ENCODE results near the gene SCAPER. TPM values are rescaled to one million over a fixed set of nuclear protein-coding genes. Genes with fewer than 3 reads are reported as not detected.
"Not testable (repeated sequence)": the region's sequence is repeated elsewhere in the genome, so short reads cannot be mapped to it uniquely, and the experiment has no call there.

SCAPER gene
- total RNA-seq, 1 experiment from 2014 or later = 6.3 TPM

DNA sequence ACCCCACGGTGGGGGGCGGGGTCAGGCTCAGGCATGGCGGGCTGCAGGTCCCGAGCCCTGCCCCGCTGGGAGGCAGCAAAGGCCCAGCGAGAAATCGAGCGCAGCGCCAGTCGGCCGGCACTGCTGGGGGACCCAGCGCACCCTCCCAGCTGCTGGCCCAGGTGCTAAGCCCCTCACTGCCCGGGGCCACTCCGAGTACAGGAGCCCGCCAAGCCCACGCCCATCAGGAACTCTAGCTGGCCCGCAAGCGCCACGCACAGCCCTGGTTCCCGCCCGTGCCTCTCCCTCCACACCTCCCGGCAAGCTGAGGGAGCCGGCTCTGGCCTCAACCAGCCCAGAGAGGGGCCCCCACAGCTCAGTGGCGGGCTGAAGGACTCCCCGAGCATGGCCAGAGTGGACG is 29.2 kb downstream of the SCAPER start:
- H3K79me2 ChIP-seq (ENCODE audit: low read length) = no peaks in the 10 kb centered on the region
- H3K27me3 ChIP-seq (ENCODE audit: low read length) = no peaks in the 10 kb centered on the region
- H3K4me3 ChIP-seq (ENCODE audit: low read length) = no peak overlapping the region
- no peaks in the 10 kb centered on the region for H3K9me2 ChIP-seq (replicated peaks; ENCODE audit: insufficient read depth, low read length)
- H4K20me1 ChIP-seq (ENCODE audit: insufficient read depth, low read depth, low read length) = no peaks in the 10 kb centered on the region
- no peaks in the 10 kb centered on the region for H3K4me1 ChIP-seq (ENCODE audit: low read length)
- H3K36me3 ChIP-seq (ENCODE audit: insufficient read depth, low read length) = no peaks in the 10 kb centered on the region
- H3K9me3 ChIP-seq (ENCODE audit: low read length) = no peaks in the 10 kb centered on the region
- no peak overlapping the region for H3K4me2 ChIP-seq (ENCODE audit: low read depth, low read length, poor library complexity, severe bottlenecking)
- no peak overlapping the region for H2AFZ ChIP-seq (ENCODE audit: low read length)
- H3K9ac ChIP-seq (ENCODE audit: low read length) = no peak overlapping the region
- no peak overlapping the region for H3K27ac ChIP-seq (ENCODE audit: low read length)
- no peak for DNase-seq

GRCh38 chr15:76873066-76873465 is 32.1 kb downstream of the SCAPER start:
- H3K4me1 ChIP-seq (ENCODE audit: low read length); H3K27me3 ChIP-seq (ENCODE audit: low read length); H3K4me2 ChIP-seq (ENCODE audit: low read depth, low read length, poor library complexity, severe bottlenecking); H3K79me2 ChIP-seq (ENCODE audit: low read length); H2AFZ ChIP-seq (ENCODE audit: low read length); H3K9ac ChIP-seq (ENCODE audit: low read length); H3K36me3 ChIP-seq (ENCODE audit: insufficient read depth, low read length); H3K27ac ChIP-seq (ENCODE audit: low read length); H4K20me1 ChIP-seq (ENCODE audit: insufficient read depth, low read depth, low read length); H3K9me2 ChIP-seq (replicated peaks; ENCODE audit: insufficient read depth, low read length); DNase-seq; H3K9me3 ChIP-seq (ENCODE audit: low read length); H3K4me3 ChIP-seq (ENCODE audit: low read length): not testable (repeated sequence)

DNA sequence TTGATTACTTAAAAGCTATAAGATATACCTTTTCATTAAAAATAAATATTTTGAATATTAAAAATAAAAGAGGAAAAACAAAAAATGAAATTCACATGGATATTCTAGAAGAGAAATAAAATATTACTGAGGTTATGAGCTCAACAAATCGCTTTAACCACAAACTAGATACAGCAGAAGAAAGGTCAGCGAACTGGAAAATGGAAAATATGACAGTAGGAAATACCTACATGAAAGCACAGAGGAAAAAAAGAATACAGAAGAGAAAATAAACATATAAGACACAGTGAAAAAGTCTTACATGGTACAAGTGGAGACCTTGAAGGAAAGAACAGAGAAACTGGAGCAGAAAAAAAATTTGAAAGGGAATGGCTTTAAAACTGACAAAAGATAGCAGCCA is 33.2 kb downstream of the SCAPER start:
- Histone ChIP-seq H3K27ac (ENCODE audit: low read length) (no peak overlapping the region), H3K4me1 (ENCODE audit: low read length) (no peaks in the 10 kb centered on the region), H3K9me2 (replicated peaks; ENCODE audit: insufficient read depth, low read length) (no peaks in the 10 kb centered on the region), H3K9ac (ENCODE audit: low read length) (no peak overlapping the region), H3K79me2 (ENCODE audit: low read length) (no peaks in the 10 kb centered on the region), H3K27me3 (ENCODE audit: low read length) (no peaks in the 10 kb centered on the region), H2AFZ (ENCODE audit: low read length) (no peak overlapping the region), H3K4me3 (ENCODE audit: low read length) (no peak overlapping the region), H3K36me3 (ENCODE audit: insufficient read depth, low read length) (no peaks in the 10 kb centered on the region), H3K9me3 (ENCODE audit: low read length) (no peaks in the 10 kb centered on the region), H3K4me2 (ENCODE audit: low read depth, low read length, poor library complexity, severe bottlenecking) (no peak overlapping the region), H4K20me1 (ENCODE audit: insufficient read depth, low read depth, low read length) (0 out of 2 replicates have a peak, but pooled peaks cover 7% of the 10 kb centered on the region)
- DNase-seq = no peak

DNA sequence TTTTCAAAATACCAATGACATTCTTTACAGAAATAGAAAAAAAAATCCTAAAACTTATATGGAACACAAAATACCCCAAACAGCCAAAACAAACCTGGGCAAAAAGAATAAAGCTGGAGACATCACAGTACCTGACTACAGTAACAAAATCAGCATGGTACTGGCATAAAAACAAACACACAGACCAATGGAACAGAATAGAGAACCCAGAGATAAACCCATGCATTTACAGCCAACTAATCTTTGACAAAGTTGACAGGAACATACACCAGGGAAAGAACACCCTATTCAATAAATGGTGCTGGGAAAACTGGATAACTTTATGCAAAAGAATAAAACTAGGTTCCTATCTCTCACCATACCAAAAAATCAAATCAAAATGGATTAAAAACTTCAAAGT is 36.4 kb downstream of the SCAPER start:
- DNase-seq = no peak
- no peak overlapping the region for H3K4me2 ChIP-seq (ENCODE audit: low read depth, low read length, poor library complexity, severe bottlenecking)
- no peaks in the 10 kb centered on the region for H3K4me1 ChIP-seq (ENCODE audit: low read length)
- H3K27ac ChIP-seq (ENCODE audit: low read length) = no peak overlapping the region
- H3K9me2 ChIP-seq (replicated peaks; ENCODE audit: insufficient read depth, low read length) = no peaks in the 10 kb centered on the region
- H3K79me2 ChIP-seq (ENCODE audit: low read length) = no peaks in the 10 kb centered on the region
- no peak overlapping the region for H3K4me3 ChIP-seq (ENCODE audit: low read length)
- no peak overlapping the region for H2AFZ ChIP-seq (ENCODE audit: low read length)
- H3K27me3 ChIP-seq (ENCODE audit: low read length) = no peaks in the 10 kb centered on the region
- no peaks in the 10 kb centered on the region for H3K36me3 ChIP-seq (ENCODE audit: insufficient read depth, low read length)
- H4K20me1 ChIP-seq (ENCODE audit: insufficient read depth, low read depth, low read length) = 0 out of 2 replicates have a peak, but pooled peaks cover 7% of the 10 kb centered on the region
- no peak overlapping the region for H3K9ac ChIP-seq (ENCODE audit: low read length)
- H3K9me3 ChIP-seq (ENCODE audit: low read length) = no peaks in the 10 kb centered on the region

- H3K27ac ChIP-seq (ENCODE audit: low read length) = no peak overlapping the region
- H3K9me2 ChIP-seq (replicated peaks; ENCODE audit: insufficient read depth, low read length) = no peaks in the 10 kb centered on the region
- H3K9me3 ChIP-seq (ENCODE audit: low read length) = no peaks in the 10 kb centered on the region
- H3K36me3 ChIP-seq (ENCODE audit: insufficient read depth, low read length) = no peaks in the 10 kb centered on the region
- no peaks in the 10 kb centered on the region for H3K27me3 ChIP-seq (ENCODE audit: low read length)
- no peak overlapping the region for H3K4me3 ChIP-seq (ENCODE audit: low read length)
- no peak overlapping the region for H3K4me2 ChIP-seq (ENCODE audit: low read depth, low read length, poor library complexity, severe bottlenecking)
- H3K79me2 ChIP-seq (ENCODE audit: low read length) = no peaks in the 10 kb centered on the region
- H3K4me1 ChIP-seq (ENCODE audit: low read length) = no peaks in the 10 kb centered on the region
- DNase-seq = peak; percentile 71
- H2AFZ ChIP-seq (ENCODE audit: low read length) = no peak overlapping the region
- 0 out of 2 replicates have a peak, but pooled peaks cover 7% of the 10 kb centered on the region for H4K20me1 ChIP-seq (ENCODE audit: insufficient read depth, low read depth, low read length)
- no peak overlapping the region for H3K9ac ChIP-seq (ENCODE audit: low read length)
These were observed 38.3 kb downstream of the SCAPER start for GRCh38 chr15:76866716-76867321.

GRCh38 chr15:76866008-76866407 is 39.1 kb downstream of the SCAPER start:
- H4K20me1 ChIP-seq (ENCODE audit: insufficient read depth, low read depth, low read length) = 0 out of 2 replicates have a peak, but pooled peaks cover 7% of the 10 kb centered on the region
- H3K9ac ChIP-seq (ENCODE audit: low read length) = no peak overlapping the region
- no peak overlapping the region for H3K4me2 ChIP-seq (ENCODE audit: low read depth, low read length, poor library complexity, severe bottlenecking)
- H3K9me3 ChIP-seq (ENCODE audit: low read length) = no peaks in the 10 kb centered on the region
- no peak overlapping the region for H3K4me3 ChIP-seq (ENCODE audit: low read length)
- H3K36me3 ChIP-seq (ENCODE audit: insufficient read depth, low read length) = no peaks in the 10 kb centered on the region
- no peak for DNase-seq
- H2AFZ ChIP-seq (ENCODE audit: low read length) = no peak overlapping the region
- H3K27me3 ChIP-seq (ENCODE audit: low read length) = no peaks in the 10 kb centered on the region
- no peak overlapping the region for H3K27ac ChIP-seq (ENCODE audit: low read length)
- H3K79me2 ChIP-seq (ENCODE audit: low read length) = no peaks in the 10 kb centered on the region
- H3K9me2 ChIP-seq (replicated peaks; ENCODE audit: insufficient read depth, low read length) = no peaks in the 10 kb centered on the region
- no peaks in the 10 kb centered on the region for H3K4me1 ChIP-seq (ENCODE audit: low read length)

DNA sequence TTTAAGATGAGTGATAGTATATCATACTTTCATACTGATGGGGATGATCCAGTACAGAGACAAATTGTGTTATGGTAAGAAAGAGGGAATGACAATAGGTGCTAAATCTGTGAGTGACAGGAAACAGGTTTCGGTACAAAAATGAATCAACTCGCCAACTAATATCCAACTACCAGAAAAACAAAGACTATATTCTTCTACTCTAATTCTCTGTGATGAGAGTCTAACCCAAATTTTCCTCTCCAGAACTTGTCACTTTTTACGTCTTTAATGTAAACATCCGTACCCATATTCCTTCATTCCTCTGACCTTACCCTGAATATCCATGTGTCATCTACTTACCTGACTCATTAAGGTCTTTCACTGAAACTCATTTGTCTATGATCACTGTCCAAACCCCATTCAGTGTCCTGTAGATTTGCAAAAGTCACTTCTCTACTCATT is 39.6 kb downstream of the SCAPER start:
- H3K9me2 ChIP-seq (replicated peaks; ENCODE audit: insufficient read depth, low read length) = no peaks in the 10 kb centered on the region
- no peaks in the 10 kb centered on the region for H3K36me3 ChIP-seq (ENCODE audit: insufficient read depth, low read length)
- no peaks in the 10 kb centered on the region for H3K9me3 ChIP-seq (ENCODE audit: low read length)
- no peak overlapping the region for H3K9ac ChIP-seq (ENCODE audit: low read length)
- H3K79me2 ChIP-seq (ENCODE audit: low read length) = no peaks in the 10 kb centered on the region
- H3K27me3 ChIP-seq (ENCODE audit: low read length) = no peaks in the 10 kb centered on the region
- 0 out of 2 replicates have a peak, but pooled peaks cover 7% of the 10 kb centered on the region for H4K20me1 ChIP-seq (ENCODE audit: insufficient read depth, low read depth, low read length)
- H3K4me2 ChIP-seq (ENCODE audit: low read depth, low read length, poor library complexity, severe bottlenecking) = no peak overlapping the region
- no peak overlapping the region for H3K4me3 ChIP-seq (ENCODE audit: low read length)
- H2AFZ ChIP-seq (ENCODE audit: low read length) = no peak overlapping the region
- H3K27ac ChIP-seq (ENCODE audit: low read length) = no peak overlapping the region
- no peak for DNase-seq
- no peaks in the 10 kb centered on the region for H3K4me1 ChIP-seq (ENCODE audit: low read length)

- Histone ChIP-seq H3K9ac (ENCODE audit: low read length) (no peak overlapping the region), H3K4me2 (ENCODE audit: low read depth, low read length, poor library complexity, severe bottlenecking) (no peak overlapping the region), H3K27me3 (ENCODE audit: low read length) (no peaks in the 10 kb centered on the region), H3K27ac (ENCODE audit: low read length) (no peak overlapping the region), H3K9me2 (replicated peaks; ENCODE audit: insufficient read depth, low read length) (no peaks in the 10 kb centered on the region), H3K36me3 (ENCODE audit: insufficient read depth, low read length) (no peaks in the 10 kb centered on the region), H3K79me2 (ENCODE audit: low read length) (no peaks in the 10 kb centered on the region), H3K4me1 (ENCODE audit: low read length) (no peaks in the 10 kb centered on the region), H3K9me3 (ENCODE audit: low read length) (no peaks in the 10 kb centered on the region), H4K20me1 (ENCODE audit: insufficient read depth, low read depth, low read length) (0 out of 2 replicates have a peak, but pooled peaks cover 7% of the 10 kb centered on the region), H3K4me3 (ENCODE audit: low read length) (no peak overlapping the region), H2AFZ (ENCODE audit: low read length) (no peak overlapping the region)
- DNase-seq = no peak
These were observed 40.6 kb downstream of the SCAPER start for GRCh38 chr15:76864586-76864985.
